Measurements from ENCODE around the gene PRKAR2B. TPM values are rescaled to one million over a fixed set of nuclear protein-coding genes. Genes with fewer than 3 reads are reported as not detected.

The PRKAR2B gene
- total RNA-seq, 4 donors from 2014 or later: 3.0 to 28.1 (median 5.7) TPM

DNA sequence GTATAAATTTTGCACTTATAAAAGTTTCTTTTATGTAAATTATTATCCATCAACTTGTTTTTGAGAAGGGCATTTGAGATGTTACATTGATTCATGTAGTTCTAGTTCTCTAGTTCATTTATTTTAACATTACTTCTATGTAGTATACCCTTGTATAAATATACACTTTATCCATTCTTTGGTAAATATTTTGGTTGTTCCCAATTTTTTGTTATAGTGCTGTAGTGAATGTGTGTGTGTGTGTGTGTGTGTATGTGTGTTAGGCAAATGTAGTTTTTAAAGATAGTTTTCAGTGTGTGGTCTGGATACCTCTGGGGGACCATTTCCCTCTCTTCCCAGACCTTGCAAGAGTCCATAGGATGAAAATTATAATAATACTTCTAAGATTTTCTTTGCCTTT, 15.0 kb downstream of the PRKAR2B start:
- Histone ChIP-seq H3K27me3 (no peaks in the 10 kb centered on the region), H3K4me3 (no peak overlapping the region), H3K27ac (no peak overlapping the region), H3K36me3 (no peaks in the 10 kb centered on the region), H3K9me3 (no peaks in the 10 kb centered on the region), H3K4me1 (no peaks in the 10 kb centered on the region)
- no peak for DNase-seq
- TF ChIP-seq POLR2A (IDR thresholded peaks at IDR 0.05): no peak
- TF ChIP-seq, protein P1, sequence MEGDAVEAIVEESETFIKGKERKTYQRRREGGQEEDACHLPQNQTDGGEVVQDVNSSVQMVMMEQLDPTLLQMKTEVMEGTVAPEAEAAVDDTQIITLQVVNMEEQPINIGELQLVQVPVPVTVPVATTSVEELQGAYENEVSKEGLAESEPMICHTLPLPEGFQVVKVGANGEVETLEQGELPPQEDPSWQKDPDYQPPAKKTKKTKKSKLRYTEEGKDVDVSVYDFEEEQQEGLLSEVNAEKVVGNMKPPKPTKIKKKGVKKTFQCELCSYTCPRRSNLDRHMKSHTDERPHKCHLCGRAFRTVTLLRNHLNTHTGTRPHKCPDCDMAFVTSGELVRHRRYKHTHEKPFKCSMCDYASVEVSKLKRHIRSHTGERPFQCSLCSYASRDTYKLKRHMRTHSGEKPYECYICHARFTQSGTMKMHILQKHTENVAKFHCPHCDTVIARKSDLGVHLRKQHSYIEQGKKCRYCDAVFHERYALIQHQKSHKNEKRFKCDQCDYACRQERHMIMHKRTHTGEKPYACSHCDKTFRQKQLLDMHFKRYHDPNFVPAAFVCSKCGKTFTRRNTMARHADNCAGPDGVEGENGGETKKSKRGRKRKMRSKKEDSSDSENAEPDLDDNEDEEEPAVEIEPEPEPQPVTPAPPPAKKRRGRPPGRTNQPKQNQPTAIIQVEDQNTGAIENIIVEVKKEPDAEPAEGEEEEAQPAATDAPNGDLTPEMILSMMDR (IDR thresholded peaks at IDR 0.05): no peak

DNA sequence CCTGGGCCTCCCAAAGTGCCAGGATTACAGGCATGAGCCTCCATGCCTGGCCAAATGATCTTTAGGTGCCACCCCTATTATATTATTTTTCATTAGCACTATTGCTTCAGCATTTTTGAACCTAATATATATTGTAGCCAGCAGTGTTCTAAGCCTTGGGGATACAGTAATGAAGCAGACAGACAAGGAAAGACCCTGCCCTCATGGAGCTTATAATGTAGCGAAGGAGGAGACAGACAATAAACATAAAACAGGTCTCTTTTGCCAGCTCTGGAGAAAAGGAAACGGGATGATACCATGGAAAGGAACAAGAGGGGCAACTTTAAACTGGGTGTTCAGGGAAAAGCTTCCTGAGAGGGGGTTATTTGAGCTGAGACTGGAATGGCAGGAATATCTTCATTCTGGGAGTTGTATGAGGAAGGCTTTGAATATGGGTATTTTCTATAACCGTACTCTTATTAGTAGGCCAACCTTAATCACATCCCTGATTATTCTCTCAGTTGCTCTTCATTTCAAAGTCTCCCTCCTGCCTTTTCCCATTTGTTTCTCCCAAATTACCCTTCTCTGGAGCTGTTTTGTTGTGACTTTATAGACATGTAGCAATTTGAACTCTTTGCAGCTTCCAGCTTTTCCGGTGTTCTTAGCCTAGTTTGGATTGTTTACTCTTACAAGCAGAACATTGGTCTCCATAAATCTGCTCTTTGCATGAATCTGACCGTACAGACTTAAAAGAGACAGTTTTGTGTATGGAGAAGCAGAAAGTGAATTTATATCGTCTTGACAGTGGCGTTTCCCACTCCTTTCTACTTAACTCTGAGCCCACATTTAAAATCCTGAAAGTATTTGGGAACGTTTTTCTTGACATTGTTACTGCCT, 19.0 kb downstream of the PRKAR2B start:
- Histone ChIP-seq H3K36me3 (no peaks in the 10 kb centered on the region), H3K27ac (peak overlapping the region in 2 of 4 donors; percentile 30 to 62), H3K9me3 (no peaks in the 10 kb centered on the region), H3K4me1 (no peaks in the 10 kb centered on the region), H3K4me3 (no peak overlapping the region), H3K27me3 (no peaks in the 10 kb centered on the region)
- no peak for DNase-seq
- TF ChIP-seq, protein P1 (IDR thresholded peaks at IDR 0.05): no peak
- no peak for TF ChIP-seq POLR2A (IDR thresholded peaks at IDR 0.05)

DNA sequence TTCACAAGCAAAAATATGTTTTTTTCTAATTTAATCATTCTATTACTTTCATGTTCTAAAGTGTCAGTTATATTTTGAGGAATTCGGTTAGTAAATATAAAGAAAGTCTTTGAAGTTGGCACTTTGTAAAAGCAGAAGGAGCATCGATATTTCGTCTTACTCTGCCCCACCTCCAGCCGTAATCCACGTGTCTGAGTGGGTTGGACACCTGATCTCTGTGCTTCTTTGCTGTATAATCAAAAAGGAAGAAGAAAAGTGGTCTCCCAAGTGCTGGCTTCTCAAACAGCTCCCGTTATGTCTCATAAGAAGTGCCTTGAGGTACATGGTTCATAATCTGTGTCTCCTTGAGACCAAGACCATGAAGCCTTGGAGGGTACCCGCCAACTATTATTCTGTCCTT, 19.8 kb downstream of the PRKAR2B start:
- no peaks in the 10 kb centered on the region for H3K9me3 ChIP-seq
- TF ChIP-seq, protein P1 (IDR thresholded peaks at IDR 0.05): no peak
- TF ChIP-seq POLR2A (IDR thresholded peaks at IDR 0.05): no peak
- no peaks in the 10 kb centered on the region for H3K27me3 ChIP-seq
- H3K4me1 ChIP-seq: peaks cover 0 to 3% (median 0%) of the 10 kb centered on the region in 4 donors
- peak overlapping the region in 1 of 4 donors; percentile 62 for H3K27ac ChIP-seq
- no peak for DNase-seq
- H3K36me3 ChIP-seq: no peaks in the 10 kb centered on the region
- H3K4me3 ChIP-seq: no peak overlapping the region

DNA sequence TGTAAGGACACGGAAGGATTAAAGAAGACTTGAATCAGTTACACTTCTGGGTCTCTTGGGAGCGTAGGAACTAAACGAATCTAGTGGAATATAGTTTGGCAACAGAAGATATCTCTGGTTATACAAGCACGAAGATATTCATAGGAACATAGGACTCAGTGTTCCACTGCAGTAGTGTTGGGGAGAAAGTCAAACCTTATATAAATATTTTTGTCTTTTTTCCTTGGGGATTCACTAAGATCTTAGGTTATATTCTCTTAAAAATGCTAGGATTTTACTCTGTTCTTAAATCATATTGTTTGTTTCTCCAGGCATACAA, 21.4 kb downstream of the PRKAR2B start:
- Histone ChIP-seq H3K4me3 (no peak overlapping the region), H3K27me3 (no peaks in the 10 kb centered on the region), H3K36me3 (no peaks in the 10 kb centered on the region), H3K27ac (no peak overlapping the region), H3K9me3 (no peaks in the 10 kb centered on the region), H3K4me1 (peaks cover 0 to 3% (median 0%) of the 10 kb centered on the region in 4 donors)
- no peak for DNase-seq
- TF ChIP-seq, protein P1 (IDR thresholded peaks at IDR 0.05): no peak
- no peak for TF ChIP-seq POLR2A (IDR thresholded peaks at IDR 0.05)

DNA sequence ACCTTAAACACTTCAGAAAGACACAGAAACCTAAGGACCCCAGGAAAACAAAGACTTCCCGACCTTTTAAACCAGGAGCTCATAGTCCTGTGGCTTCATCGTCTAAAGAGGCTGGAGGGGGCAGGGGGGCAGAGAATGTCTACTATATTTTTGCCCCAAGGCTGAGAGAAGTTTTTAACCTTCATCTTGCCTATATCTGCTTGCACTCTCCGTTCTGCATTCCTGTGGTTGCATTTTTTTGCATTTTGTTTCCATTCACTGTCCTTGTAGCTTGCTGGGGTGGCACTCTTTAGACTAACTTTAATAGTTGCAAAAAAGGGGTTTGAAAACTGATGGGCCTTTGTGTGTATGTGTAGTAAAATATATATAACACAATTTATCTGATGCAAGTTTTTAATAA, 23.7 kb downstream of the PRKAR2B start:
- Histone ChIP-seq H3K27ac (no peak overlapping the region), H3K4me1 (peaks cover 0 to 3% (median 0%) of the 10 kb centered on the region in 4 donors), H3K4me3 (no peak overlapping the region), H3K27me3 (no peaks in the 10 kb centered on the region), H3K9me3 (no peaks in the 10 kb centered on the region), H3K36me3 (no peaks in the 10 kb centered on the region)
- DNase-seq: no peak
- no peak for TF ChIP-seq POLR2A (IDR thresholded peaks at IDR 0.05)
- TF ChIP-seq, protein P1 (IDR thresholded peaks at IDR 0.05): no peak

Data from Peyer's patch (tissue), 4 donors.